ENCODE measurements around the gene MPRIP. TPM values are rescaled to one million over a fixed set of nuclear protein-coding genes. Genes with fewer than 3 reads are reported as not detected.
A peak's percentile ranks its signal among the peaks of the same experiment; 100 is the strongest.

Gene MPRIP
- total and polyA plus RNA-seq, 2 of the 13 experiments (the other 11 are each of a cell fraction or from before 2014, with no cell fraction given) = 50.2 to 52.4 TPM

DNA sequence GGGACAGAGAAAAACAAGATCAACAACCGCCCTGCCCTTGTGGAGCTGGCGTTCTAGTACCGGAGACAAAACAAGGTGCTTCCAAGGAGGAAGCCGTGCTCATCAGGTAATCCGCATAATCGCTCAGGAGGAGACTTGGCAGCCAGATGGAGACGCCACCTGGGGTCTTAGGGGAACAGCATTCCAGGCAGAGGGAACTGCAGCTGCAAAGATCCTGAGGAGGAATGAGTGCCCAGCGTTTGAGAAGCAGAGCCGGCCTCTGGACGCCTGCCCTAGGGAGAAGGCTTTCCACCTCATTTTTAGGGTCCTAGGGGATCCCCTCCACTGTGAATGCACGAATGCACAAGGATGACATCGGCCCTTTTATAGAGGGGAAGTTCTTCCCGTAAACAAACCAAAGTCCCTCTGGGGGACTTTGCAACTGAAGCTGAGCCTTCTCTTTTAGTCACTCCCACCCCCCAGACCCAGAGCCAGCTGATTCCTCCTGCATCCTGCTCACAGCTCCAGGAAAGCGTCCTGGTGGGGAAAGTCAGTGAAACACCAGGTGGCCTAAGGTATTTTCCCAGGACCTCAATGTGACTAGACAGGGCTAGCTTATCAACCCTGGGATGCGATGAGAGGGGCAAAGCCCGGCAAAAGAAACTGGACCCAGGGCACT is 13.2 kb upstream of the MPRIP start (continued):
- TF ChIP-seq ZNF30 (CRISPR knock-in tag; IDR thresholded peaks at IDR 0.05) (no peak), ARNT (IDR thresholded peaks at IDR 0.05) (no peak), ZNF446 (CRISPR knock-in tag; IDR thresholded peaks at IDR 0.05) (no peak), ZBTB7A (CRISPR knock-in tag; IDR thresholded peaks at IDR 0.05) (peak; percentile 54), RNF219 (CRISPR knock-in tag; IDR thresholded peaks at IDR 0.05) (no peak), SMAD9 (CRISPR knock-in tag; IDR thresholded peaks at IDR 0.05) (no peak), FOXJ3 (CRISPR knock-in tag; IDR thresholded peaks at IDR 0.05; ENCODE audit: borderline replicate concordance) (no peak), POLR2AphosphoS5 (IDR thresholded peaks at IDR 0.05; ENCODE audit: low read depth, low read length) (peak; percentile 41; the same call in 1 of the 2 replicates), HOXD1 (CRISPR knock-in tag; IDR thresholded peaks at IDR 0.05) (no peak), ZMYM3 (CRISPR knock-in tag; IDR thresholded peaks at IDR 0.05) (peak; percentile 89), SPEN (CRISPR knock-in tag; IDR thresholded peaks at IDR 0.05; ENCODE audit: low read depth) (0 out of 2 replicates have a peak, but pooled peaks have one; percentile 31), ZNF512B (CRISPR knock-in tag; IDR thresholded peaks at IDR 0.05; ENCODE audit: borderline replicate concordance) (no peak), FOXP4 (CRISPR knock-in tag; IDR thresholded peaks at IDR 0.05) (peak; percentile 29; the same call in 1 of the 2 replicates), ZNF761 (CRISPR knock-in tag; conservative IDR thresholded peaks at IDR 0.05) (no peak), ZFP82 (CRISPR knock-in tag; IDR thresholded peaks at IDR 0.05; ENCODE audit: borderline replicate concordance) (no peak), ZNF557 (CRISPR knock-in tag; IDR thresholded peaks at IDR 0.05) (no peak)
- TF ChIP-seq, protein P1, sequence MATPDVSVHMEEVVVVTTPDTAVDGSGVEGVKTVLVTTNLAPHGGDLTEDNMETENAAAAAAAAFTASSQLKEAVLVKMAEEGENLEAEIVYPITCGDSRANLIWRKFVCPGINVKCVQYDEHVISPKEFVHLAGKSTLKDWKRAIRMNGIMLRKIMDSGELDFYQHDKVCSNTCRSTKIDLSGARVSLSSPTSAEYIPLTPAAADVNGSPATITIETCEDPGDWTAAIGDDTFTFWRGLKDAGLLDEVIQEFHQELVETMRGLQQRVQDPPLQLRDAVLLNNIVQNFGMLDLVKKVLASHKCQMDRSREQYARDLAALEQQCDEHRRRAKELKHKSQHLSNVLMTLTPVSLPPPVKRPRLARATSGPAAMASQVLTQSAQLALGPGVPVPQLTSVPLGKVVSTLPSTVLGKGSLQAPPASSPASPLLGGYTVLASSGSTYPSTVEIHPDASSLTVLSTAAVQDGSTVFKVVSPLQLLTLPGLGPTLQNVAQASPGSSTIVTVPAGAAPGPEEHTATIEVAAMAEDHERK (CRISPR knock-in tag; IDR thresholded peaks at IDR 0.05; ENCODE audit: low read depth) = no peak
- TF ChIP-seq, protein P2, sequence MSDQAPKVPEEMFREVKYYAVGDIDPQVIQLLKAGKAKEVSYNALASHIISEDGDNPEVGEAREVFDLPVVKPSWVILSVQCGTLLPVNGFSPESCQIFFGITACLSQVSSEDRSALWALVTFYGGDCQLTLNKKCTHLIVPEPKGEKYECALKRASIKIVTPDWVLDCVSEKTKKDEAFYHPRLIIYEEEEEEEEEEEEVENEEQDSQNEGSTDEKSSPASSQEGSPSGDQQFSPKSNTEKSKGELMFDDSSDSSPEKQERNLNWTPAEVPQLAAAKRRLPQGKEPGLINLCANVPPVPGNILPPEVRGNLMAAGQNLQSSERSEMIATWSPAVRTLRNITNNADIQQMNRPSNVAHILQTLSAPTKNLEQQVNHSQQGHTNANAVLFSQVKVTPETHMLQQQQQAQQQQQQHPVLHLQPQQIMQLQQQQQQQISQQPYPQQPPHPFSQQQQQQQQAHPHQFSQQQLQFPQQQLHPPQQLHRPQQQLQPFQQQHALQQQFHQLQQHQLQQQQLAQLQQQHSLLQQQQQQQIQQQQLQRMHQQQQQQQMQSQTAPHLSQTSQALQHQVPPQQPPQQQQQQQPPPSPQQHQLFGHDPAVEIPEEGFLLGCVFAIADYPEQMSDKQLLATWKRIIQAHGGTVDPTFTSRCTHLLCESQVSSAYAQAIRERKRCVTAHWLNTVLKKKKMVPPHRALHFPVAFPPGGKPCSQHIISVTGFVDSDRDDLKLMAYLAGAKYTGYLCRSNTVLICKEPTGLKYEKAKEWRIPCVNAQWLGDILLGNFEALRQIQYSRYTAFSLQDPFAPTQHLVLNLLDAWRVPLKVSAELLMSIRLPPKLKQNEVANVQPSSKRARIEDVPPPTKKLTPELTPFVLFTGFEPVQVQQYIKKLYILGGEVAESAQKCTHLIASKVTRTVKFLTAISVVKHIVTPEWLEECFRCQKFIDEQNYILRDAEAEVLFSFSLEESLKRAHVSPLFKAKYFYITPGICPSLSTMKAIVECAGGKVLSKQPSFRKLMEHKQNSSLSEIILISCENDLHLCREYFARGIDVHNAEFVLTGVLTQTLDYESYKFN (CRISPR knock-in tag; conservative IDR thresholded peaks at IDR 0.05) = peak; percentile 68
